GM19452 (cell line): ENCODE results near the gene UBASH3A.
"Not testable (repeated sequence)": the region's sequence is repeated elsewhere in the genome, so short reads cannot be mapped to it uniquely, and the experiment has no call there.

Experiments
- ATAC-seq: cut with Tn5 transposase; IDR thresholded peaks from one replicate; pipeline ENCODE4 v1.9.1; 2021; ENCODE audit not compliant: unreplicated experiment

Gene UBASH3A

DNA sequence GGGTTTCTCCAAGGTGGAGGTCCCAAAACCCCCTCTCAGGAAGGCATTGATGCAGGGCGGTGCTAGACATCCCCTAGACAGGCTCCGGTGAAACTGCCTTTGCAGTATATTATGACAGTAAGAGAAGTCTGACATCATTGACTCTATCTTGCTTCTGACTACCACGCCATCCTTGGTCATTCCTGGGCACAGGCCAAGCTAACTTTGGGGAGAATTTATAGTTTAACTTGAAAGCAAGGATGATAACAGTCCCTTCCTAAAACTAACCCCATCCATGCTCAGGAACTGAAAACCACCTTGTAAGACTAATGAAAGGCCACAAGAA is 62.1 kb downstream of the UBASH3A start:
- ATAC-seq = no peak

DNA sequence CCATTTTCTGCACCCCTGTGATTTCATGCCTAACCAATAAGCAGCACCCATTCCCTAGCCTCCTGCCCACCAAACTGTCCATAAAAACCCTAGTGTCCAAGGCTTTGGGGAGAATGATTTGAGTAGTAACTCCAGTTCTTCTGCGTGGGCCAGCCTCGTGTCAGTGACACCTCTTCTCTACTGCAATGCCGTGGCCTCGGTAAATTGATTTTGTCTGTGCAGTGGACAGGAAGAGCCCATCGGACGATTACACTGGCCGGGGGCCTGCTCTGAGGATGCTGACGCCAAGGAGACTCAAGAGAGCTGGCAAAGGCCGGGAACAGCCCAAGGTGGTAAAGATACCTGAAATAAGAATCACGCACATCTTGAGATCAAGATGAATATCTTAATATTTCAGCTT is 63.0 kb downstream of the UBASH3A start:
- no peak for ATAC-seq

DNA sequence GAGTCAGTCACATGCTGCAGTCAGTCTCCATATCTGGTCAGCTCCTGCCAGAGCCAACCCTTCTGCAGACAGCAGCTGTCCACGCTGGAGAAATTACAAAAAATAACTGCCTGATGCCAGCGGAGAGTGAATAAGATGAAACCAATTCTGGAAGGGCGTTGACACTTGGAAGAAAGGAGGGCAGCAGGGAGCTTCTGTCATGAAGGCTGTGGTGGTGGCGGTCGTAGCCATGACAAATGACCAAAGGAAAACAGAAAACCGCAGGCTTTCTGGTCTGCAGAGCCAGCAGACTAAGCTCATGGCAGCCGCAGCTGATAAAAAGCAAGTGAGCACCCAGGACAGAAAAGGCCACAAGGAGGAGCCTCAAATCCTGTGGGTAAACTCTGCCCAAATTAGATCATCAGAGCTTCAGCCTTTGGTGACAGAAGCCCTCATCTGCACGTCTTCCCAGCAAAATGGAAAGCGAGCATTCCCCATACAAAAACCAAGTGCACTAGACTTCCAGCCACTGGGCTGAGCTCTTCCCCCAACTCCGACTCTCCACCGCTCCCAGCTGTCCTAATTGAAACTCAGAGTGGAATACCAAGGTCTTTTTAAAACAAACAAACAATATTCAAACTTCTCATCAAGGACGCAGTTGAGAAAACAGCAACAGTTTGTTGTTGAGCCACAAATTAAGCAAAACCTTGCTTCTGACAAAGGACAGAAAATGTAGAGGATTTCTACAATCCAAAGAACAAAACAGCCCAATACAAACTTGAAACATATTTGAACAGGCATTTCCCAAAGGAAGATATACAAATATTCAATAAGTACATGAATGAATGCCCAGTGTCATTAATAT is 63.7 kb downstream of the UBASH3A start:
- ATAC-seq = no peak

DNA sequence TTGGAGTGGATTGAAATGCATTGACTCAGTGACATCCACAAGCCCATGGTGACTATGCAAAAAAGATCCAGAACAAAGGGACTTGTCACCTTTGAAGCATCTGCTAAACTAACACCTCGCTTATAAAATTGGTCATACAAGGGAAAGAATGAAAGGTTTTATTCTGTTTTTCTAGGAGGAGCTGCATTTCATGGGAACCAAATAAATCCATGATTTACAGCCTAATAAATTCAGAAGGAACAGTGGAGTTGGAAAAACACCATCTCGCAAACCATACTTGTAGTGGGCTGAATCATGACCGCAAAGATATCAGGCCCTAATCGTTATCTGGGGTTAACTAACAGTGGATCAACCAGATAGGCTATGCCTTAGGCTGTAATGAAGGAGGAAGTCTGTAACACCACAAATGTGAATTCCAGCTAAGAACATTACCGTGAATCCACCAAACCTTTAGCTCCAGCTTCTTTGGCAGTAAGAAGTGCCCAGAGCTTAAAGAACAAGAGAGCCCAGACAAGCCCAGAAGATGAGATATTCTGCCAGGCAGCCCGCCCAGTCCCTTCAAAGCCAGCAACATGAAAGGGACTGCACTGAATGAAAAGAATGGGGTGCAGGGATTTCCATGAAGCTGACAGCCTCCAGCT is 64.9 kb downstream of the UBASH3A start:
- ATAC-seq = no peak

DNA sequence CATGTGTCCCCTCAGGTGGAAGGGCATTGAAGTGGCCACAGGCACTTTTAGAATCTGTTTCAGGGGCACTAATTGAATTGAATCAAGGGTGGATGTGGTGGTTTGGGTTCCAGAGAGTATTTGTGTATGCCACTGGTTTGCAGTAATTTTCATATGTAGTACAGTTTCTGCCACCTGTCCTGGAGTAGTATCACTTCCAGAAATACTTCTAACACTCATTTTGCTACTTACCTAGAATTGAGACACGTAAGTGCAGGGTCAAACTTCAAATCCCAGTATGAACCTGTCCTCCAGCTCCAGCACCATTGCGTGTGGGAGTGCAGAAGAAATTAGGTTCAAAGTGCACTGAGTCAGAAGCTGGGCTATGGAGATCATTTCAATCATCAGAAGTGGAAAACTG is 65.6 kb downstream of the UBASH3A start:
- ATAC-seq = peak; percentile 33

DNA sequence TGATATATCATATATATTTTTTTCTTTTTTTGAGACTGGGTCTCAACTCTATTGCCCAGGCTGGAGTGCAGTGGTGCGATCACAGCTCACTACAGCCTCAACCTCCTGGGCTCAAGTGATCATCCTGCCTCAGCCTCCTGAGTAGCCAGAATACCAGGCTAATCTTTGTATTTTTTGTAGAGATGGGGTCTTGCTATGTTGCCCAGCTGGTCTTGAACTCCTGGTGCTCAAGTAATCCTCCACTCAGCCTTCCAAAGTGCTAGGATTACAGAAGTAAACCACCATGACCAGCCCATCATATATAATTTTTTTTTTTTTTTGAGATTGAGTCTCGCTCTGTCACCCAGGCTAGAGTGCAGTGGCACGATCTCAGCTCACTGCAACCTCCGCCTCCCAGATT is 66.0 kb downstream of the UBASH3A start:
- not testable (repeated sequence) for ATAC-seq

DNA sequence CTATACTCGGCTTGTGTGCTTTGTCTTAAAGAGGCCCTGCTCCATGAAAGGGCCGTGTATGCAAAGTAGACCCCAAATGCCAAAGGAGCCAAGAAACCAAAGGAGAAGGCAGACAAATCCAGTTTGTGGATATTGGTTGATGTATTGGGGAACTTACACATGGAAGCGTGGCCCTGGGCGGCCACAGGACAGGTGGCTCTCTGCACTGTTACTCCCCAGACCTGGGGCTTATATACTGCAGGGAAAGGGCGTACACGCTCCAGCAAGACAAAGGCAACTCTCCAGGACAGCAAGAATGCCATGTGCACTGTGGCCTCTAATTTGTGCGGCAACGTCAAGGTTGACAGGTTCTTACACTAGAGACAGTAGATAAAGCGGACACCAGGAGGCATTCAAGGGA is 67.5 kb downstream of the UBASH3A start:
- no peak for ATAC-seq

DNA sequence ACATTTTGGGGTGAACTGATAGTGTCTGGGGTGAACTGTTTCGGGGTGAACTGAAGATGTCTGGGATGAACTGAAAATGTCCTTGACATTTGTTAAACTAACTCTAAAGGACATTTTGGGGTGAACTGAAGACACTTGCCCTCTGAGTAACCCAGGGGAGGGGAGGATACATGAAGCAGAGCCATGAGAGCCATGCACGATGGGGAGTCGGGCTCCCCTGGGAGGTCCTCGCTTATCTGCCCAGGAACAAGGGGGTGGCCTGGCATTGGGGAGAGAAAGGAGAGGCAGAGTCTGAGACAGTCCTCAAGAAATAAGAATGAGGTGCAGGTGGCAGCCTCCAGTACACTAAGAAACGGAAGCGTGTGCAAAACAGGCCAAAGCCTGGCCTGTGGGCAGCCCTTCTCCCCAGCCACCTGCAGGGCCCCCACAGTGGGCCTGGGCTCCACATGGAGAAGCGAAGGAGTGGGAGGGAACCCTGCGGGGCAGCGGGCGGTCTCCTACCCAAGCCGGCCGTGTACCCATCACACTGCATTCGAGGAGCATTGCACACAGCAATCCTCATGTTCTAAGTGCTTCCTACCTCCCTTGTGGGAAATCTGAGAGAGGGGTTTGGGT is 68.1 kb downstream of the UBASH3A start:
- no peak for ATAC-seq

DNA sequence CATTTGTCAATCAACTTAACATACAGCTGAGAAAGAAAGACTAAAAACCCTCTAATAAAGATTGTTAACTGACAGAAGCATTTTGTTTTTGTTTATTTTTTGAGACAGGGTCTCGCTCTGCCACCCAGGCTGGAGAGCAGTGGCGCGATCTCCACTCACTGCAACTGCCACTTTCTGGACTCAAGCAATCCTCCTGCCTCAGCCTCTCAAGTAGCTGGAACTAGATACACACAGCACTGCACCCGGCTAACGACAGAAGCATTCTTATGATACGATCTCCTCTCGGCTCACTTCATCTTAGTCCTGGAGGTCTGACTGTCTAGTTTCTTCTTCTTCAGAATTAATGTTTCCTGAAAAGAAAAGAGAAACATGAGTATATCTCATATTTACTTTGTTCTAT is 68.8 kb downstream of the UBASH3A start:
- no peak for ATAC-seq

DNA sequence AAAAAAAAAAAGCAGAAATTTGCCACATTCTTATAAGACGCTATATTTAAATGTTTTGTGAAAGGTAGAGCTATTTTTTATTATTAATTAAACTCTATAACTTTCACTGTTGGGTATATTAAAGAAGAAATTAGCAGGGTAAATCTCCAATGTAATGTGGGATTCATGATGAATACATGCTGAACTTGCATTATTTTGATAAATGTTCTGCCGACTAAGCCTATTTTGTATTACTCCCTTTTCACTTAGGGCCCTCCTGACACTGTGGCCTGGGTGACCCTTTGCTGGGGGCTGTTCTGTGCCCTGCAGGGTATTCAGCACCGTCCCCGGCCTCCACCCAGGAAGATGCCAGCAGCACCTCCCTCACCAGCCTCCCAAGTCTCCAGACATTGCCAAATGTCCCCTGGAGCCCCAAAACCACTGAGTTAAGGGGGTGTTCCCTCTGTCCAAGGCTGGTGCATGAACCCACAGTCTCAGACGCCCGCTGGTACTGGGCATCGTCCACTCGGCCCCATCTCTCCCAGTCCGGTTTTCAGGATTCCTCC is 69.9 kb downstream of the UBASH3A start:
- ATAC-seq = no peak

DNA sequence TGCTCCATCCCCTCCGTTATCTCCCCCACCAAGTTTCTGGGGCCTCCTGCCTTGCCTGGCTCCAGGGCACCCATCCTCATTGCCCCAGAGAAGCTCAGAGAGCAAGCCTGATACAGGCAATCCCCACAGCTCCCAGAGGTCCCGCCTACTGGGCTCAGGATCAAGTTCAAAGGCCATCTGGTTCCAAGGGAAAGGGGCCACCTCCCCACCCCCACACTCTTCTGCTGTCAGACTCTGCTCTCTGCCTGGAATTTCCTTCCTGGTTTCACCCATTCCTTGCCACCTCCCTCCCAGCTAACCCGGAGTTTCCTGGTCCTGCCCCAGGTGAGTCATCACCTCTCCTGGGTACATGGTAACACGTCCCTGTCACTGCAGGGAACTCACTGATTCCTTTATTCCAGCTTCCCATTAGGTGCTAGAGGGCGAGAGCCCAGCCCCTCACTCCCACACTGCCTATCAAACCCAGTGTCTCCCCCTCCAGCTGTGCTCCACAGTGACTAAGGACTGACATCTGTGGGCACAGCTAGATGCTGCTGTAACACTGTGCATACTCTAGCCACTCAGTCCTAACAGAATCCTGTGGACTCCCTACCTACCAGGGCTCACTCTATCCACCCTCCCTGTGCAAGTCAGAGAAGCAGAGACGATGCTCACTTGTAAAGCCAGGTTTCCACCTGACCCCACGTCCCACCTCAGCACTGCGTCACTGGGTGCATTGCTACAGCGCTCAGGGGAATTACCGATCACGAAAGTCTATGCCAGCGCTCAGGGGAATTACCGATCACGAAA is 70.5 kb downstream of the UBASH3A start:
- no peak for ATAC-seq

DNA sequence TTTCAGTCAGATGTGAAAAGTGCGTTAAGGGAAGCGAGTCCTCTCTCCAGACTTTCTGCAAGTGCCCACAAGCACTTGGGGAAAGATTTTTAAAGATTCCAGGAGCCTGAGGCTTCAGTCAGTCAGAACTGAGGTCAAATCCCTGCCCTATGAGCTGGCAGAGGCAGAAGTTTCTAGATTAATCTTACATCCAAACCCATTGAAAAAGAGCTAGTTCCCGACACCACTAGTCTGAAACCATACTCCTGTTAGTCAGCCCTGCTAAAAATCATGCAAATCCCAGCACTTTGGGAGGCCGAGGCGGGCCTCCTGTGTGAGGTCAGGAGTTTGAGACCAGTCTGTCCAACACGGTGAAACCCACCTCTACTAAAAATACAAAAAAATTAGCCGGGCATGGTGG is 71.3 kb downstream of the UBASH3A start:
- ATAC-seq = no peak

DNA sequence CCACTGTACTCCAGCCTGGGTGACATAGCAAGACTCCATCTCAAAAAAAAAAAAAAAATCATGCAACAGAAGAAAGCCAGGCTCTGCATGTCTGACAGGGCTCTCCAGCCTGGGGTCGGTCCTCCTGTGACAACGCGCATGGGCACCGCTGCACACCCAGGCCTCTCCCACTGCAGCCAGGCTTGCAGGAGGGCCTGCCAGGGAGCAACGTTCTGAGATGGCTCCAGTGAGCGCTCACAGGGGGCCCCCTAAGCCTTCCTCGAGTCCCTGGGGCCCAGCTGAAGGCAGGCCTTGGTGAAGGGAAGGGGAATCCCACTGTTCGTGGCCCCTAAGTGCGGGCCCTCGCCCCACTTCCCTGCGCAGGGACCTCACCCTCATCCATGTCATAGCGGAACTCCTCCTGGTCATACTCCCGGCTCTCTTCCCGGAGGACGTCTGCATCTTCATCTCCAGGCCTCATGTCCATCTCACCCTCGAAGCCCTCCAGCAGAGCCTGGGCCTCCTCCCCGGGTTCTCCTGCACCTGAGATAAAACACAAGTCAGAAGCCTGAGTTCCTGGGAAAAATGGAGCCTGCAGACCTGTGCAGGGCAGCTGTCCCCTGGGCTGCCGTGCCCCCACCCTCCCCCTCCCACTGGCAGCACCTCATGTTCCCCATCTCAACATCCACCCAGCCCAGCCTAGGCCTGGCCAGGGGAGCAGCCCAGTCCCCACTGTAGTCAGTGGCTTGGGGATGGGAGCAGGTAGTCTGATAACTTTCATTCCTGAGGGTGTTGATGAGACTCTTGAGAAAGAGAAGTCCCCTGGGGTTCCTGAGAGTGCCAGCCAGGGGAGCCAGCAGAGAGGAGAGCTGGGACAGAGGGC is 72.1 kb downstream of the UBASH3A start:
- no peak for ATAC-seq

DNA sequence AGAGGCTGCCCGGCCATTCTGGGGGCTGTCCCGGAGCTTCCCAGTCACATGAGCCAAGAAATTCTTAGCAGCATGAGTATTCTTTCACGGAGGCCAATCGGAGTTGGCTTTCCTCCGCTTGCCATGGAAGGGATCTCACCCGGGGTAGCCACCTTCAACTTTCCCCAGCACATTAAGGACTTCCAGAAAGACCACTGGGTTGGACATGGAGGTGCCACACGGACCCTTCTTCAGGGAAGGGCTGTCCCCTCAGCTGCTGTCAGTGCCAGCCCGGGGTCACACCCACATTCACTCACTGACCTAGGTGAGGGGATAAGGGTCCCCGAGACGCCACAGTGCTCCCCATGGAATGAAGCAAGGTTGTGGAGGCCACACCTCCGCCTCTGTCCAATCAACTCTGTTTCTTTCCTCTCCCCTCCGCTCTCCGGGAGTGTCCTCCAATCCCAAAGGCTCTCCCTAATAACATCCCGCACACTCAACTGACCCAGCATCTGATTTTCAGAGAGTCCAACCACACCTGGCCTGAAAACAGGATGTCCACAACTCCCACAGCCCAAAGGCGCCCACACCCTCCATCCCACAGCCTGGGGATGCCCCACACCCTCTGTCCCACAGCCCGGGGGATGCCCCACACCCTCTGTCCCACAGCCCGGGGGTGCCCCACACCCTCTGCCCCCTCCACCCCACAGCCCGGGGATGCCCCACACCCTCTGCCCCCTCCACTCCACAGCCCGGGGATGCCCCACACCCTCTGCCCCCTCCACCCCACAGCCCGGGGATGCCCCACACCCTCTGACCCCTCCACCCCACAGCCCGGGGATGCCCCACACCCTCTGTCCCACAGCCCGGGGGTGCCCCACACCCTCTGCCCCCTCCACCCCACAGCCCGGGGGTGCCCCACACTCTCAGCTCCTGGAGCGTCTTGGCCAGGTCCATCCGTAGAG is 73.0 kb downstream of the UBASH3A start:
- ATAC-seq = no peak

DNA sequence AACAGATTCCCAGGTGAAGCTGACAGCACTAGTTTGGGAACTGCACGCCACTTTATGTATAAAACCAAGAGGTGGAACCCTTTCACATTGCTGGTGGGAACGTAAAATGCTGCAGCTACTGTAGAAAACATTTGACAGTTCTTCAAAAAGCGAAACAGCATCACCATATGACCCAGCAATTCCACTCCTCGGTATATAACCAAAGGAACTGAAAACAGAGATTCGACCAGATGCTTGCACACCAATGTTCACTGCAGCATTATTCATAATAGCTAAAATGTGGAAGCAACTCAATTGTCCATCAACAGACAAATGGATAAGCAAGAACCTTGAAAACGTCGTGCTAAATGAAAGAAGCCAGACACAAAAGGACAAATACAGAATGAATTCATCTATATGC is 74.8 kb downstream of the UBASH3A start:
- peak; percentile 51 for ATAC-seq

DNA sequence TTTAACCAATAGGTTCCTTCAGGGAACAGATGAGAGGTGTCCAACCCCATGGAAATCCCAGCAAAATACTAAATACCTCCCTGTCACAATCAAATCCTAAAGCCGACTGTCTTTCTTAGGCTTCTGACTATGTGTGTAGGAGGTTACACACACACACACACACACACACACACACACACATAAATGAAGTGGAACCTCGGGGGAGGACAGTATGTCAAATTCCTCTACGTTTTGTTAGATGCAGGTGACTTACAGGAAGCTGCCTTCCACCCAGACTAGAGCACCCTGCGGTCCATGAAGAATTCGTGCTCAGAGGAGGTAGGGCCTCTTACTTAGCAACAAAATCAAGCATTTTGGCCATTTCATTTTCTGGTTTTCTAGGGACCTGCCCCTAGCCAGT is 75.9 kb downstream of the UBASH3A start:
- no peak for ATAC-seq

DNA sequence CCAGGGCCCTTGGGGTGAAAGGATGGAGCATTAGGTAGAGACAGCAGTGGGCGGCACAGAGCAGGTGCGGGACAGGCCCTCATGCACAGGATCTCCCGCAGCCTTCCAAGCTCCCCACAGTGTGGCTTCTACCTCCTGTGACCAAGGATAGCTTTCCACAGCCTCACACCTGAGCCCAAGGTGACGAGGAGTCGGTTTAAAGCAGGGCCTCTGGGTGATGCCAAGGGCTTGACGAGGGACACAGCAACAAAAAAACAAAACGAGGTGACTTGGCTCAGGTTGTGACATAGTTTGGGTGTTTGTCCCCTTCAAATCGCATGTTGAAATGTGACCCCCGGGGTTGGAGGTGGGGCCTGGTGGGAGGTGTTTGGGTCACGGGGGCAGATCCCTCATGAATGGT is 77.0 kb downstream of the UBASH3A start:
- no peak for ATAC-seq

DNA sequence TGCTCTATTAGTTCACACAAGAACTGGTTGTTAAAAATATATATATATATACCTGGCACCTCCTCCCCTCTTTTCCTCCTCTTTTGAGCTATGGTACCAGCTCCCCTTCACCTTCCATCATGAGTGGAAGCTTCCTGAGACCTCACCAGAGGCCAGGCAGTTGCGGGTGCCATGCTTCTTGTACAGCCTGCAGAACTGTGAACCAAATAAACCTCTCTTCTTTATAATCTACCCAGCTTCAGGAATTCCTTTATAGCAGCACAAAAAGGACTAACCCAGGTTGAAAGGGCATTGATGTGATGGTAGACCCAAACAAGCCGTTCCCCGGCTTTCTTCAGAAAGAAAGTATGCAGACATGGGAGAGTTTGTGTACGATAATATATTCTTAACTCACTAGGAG is 77.5 kb downstream of the UBASH3A start:
- ATAC-seq = no peak

DNA sequence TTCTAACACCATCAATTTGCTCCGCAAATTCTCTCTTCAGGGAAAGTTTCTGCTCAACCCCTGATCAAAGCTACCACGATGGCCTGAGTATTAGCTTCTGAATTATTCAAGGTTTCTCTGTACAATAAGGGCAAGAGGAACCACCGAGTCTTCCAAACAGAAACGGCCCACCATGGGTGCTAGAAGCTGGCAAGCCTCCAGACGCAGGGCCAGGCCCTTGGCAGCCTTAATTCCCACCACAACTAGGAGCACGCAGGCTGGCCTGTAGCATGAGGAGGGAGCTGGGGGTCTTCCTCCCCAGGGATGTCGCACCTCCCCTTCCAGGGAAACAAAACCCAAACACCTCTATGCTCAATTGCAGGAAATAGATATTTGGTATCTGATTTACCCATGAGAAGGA is 81.3 kb downstream of the UBASH3A start:
- no peak for ATAC-seq
